Ascending aorta (tissue), 2 donors: ENCODE data around the gene SIK3. TPM values are rescaled to one million over a fixed set of nuclear protein-coding genes. Genes with fewer than 3 reads are reported as not detected.

Source experiments
- DNase-seq, 2 donors: peaks; one replicate each; pipeline ENCODE4 v3.0.0-alpha.2; 2019; ENCODE audit warnings: low spot score in 2 of 2
- H3K27ac ChIP-seq, 2 donors: fragments of 200-600 bp; sonication (generic); one replicate each; pipeline ENCODE4 v1.5.1; 2016 to 2017; ENCODE audit warnings: mild to moderate bottlenecking in 1 of 2
- H3K27me3 ChIP-seq: fragments of 200-600 bp; sonication (generic); one replicate; pipeline ENCODE4 v1.5.1; 2017
- H3K36me3 ChIP-seq, 2 donors: fragments of 200-600 bp; sonication (generic); one replicate each; pipeline ENCODE4 v1.5.1; 2016
- H3K4me1 ChIP-seq, 2 donors: fragments of 200-600 bp; sonication (generic); one replicate each; pipeline ENCODE4 v1.5.1; 2016 to 2017; ENCODE audit warnings: mild to moderate bottlenecking in 1 of 2
- H3K4me3 ChIP-seq, 2 donors: fragments of 200-600 bp; sonication (generic); one replicate each; pipeline ENCODE4 v1.5.1; 2016 to 2017; ENCODE audit warnings: mild to moderate bottlenecking in 1 of 2
- H3K9me3 ChIP-seq, 2 donors: fragments of 200-600 bp; sonication (generic); one replicate each; pipeline ENCODE4 v1.5.1; 2016
- CTCF ChIP-seq, 3 experiments: fragments of 200-600 bp in 2 of 3; fragments of 450-650 bp in 1 of 3; sonication (generic) in 2 of 3; IDR thresholded peaks; one replicate each; pipeline ENCODE4 v1.5.1; 2016 to 2019; ENCODE audit warnings: antibody characterized with exemption in 3 of 3, mild to moderate bottlenecking in 1 of 3, moderate library complexity in 1 of 3
- intact Hi-C: fragments of 100-400 bp; cut with DNase I; formaldehyde crosslinking; loops from one replicate; pipeline ENCODE4 v1.15.1; 2023
- total RNA-seq: library from RNA; depleted of rRNA; stranded (reverse); fragments of >200 nt; gene quantifications from one replicate; pipeline ENCODE4 v1.1.0, GENCODE V29; 2016

Gene SIK3
- total RNA-seq, 1 donor from 2014 or later: 22.5 TPM

DNA sequence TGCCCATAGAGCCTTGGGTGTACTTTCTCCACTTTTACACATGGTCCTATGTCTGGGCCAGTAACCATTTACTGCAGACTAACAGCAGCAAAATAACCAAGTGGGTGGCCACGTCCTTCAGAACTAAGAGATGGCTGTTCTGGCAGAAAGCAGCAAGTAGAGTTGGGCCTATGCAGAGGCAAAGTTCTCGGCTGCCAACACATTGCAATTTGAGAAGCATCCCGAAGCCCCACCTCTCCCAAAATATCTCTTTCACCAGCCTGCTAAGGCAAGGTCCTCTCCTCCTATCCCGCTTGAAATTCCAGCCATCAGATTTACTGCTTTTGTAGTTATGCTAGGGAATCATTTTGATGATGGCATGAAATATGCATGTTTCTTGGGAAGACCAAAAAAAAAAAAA is 142.3 kb downstream of the SIK3 start:
- DNase-seq: no peak
- H3K36me3 ChIP-seq: no peaks in the 10 kb centered on the region
- no peak overlapping the region for H3K27ac ChIP-seq

DNA sequence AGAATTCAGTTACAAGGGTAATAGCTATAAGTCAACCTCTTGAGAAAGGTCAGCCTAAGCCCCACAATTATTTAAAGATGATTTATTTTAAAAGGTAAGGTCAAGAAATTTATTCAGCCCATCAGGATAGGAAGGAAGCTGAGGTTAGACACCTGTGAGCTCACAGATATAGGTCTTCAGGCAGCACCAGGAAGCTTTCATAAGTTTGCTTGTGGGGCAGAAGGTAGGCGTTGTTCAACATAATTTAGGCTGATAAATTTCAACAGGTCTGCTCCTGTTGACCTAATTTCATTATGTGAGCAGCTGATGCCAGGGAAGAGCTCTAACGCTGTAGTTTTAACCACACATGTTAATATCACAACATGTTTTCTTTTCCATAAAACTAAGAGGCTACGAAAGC is 142.7 kb downstream of the SIK3 start:
- no peak for DNase-seq
- TF ChIP-seq CTCF (IDR thresholded peaks at IDR 0.05): no peak
- no peaks in the 10 kb centered on the region for H3K27me3 ChIP-seq

More for the DNA sequence above, 142.3 kb downstream of the SIK3 start:
- Histone ChIP-seq H3K9me3 (no peaks in the 10 kb centered on the region), H3K4me1 (peaks cover 0 to 8% of the 10 kb centered on the region in 2 donors), H3K27me3 (no peaks in the 10 kb centered on the region), H3K4me3 (no peak overlapping the region)
- intact Hi-C loops: no loop called here
- TF ChIP-seq CTCF (IDR thresholded peaks at IDR 0.05): no peak

GRCh38 chr11:116953530-116954285 is 144.5 kb downstream of the SIK3 start:
- H3K27me3 ChIP-seq: no peaks in the 10 kb centered on the region
- H3K27ac ChIP-seq: no peak overlapping the region
- TF ChIP-seq CTCF (IDR thresholded peaks at IDR 0.05): no peak
- intact Hi-C loops: no loop called here
- no peak for DNase-seq
- no peaks in the 10 kb centered on the region for H3K9me3 ChIP-seq
- no peak overlapping the region for H3K4me3 ChIP-seq
- H3K36me3 ChIP-seq: peaks cover 6 to 7% of the 10 kb centered on the region in 2 donors
- H3K4me1 ChIP-seq: no peaks in the 10 kb centered on the region

More for the DNA sequence above, 142.7 kb downstream of the SIK3 start:
- H3K27ac ChIP-seq: no peak overlapping the region
- no peaks in the 10 kb centered on the region for H3K9me3 ChIP-seq
- H3K36me3 ChIP-seq: no peaks in the 10 kb centered on the region
- no peak overlapping the region for H3K4me3 ChIP-seq
- peaks cover 0 to 4% of the 10 kb centered on the region in 2 donors for H3K4me1 ChIP-seq
- intact Hi-C loops: no loop called here

DNA sequence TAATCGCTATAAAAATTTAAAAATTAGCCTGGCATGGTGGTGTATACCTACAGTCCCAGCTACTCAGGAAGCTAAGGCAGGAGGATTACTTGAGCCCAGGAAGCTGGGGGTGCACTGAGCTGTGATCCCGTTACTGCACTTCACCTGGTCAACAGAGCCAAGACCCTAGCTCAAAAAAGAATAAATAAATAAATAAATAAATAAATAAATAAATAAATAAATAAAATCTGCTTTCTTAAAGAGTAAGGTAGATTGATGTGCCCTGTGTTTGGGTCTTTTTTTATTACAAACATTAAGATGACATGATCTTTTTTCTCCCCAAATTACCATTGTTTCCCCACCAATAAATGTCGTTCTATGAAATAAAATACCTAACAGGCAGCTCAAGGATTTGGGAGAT is 146.5 kb downstream of the SIK3 start:
- Histone ChIP-seq H3K27me3 (no peaks in the 10 kb centered on the region), H3K36me3 (peaks cover 6 to 7% of the 10 kb centered on the region in 2 donors), H3K4me3 (no peak overlapping the region), H3K9me3 (no peaks in the 10 kb centered on the region), H3K27ac (no peak overlapping the region), H3K4me1 (no peaks in the 10 kb centered on the region)
- intact Hi-C loops: no loop called here
- no peak for DNase-seq
- no peak for TF ChIP-seq CTCF (IDR thresholded peaks at IDR 0.05)

GRCh38 chr11:116950210-116950609 is 148.0 kb downstream of the SIK3 start:
- intact Hi-C loops: no loop called here
- no peaks in the 10 kb centered on the region for H3K27me3 ChIP-seq
- no peak for TF ChIP-seq CTCF (IDR thresholded peaks at IDR 0.05)
- H3K36me3 ChIP-seq: peaks cover 6 to 7% of the 10 kb centered on the region in 2 donors
- no peak overlapping the region for H3K27ac ChIP-seq
- DNase-seq: no peak
- H3K9me3 ChIP-seq: no peaks in the 10 kb centered on the region
- H3K4me3 ChIP-seq: no peak overlapping the region
- no peaks in the 10 kb centered on the region for H3K4me1 ChIP-seq
